T-helper 9 cell (primary cell): ENCODE results near the gene TP53RK.

ENCODE experiments used
- DNase-seq: peaks from one replicate; pipeline ENCODE4 v3.0.0-alpha.2; 2020

TP53RK gene

DNA sequence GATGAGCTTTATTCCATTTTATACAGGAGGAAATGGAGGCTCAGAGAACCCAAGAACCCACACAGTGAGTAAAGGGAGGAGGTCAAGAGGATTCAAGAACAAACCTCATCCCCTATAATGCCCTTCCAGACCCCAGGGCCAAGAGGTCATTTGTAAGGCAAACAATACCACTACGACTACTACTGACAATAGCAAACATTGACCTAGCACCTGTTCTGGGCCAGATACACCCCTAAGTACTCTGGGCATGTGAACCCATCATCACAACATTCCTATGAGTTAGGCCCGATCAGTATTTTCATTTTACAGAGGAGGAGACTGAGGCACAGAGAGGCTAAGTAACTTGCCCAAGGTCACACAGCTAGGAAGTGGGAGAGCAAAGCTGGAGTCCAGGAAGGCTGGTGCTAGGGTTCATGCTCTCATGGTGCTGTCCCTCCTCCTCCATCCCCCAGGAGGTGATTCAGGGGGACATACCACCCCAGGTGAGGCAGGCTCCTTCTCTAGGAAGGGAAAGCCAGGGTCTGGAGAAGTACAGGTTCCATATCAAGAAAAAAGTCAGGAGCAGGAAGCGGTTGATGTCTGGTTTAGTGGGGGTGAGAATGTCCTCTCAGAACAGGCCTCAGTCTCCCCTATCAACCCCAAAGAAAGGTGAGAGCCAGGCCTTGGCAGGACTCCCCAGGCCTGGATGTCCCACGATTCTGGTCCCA is 51.7 kb downstream of the TP53RK start:
- DNase-seq = no peak

DNA sequence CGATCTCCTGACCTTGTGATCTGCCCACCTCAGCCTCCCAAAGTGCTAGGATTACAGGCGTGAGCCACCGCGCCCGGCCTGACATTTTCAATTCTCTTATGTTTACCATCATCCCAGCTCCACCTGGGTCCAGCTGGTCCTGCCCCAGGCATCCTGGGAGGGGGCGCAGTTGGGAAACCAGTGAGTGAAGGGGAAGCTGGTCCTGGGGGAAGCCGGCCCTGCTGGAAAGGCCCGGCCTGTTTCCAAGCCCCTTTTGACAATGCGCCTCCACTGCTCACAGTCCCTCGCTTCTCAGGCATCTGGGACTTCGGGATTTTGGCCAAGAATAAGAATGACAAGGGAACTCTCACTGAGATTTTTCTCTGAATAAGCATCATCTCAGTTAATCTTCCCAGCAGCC is 52.2 kb downstream of the TP53RK start:
- DNase-seq = no peak

DNA sequence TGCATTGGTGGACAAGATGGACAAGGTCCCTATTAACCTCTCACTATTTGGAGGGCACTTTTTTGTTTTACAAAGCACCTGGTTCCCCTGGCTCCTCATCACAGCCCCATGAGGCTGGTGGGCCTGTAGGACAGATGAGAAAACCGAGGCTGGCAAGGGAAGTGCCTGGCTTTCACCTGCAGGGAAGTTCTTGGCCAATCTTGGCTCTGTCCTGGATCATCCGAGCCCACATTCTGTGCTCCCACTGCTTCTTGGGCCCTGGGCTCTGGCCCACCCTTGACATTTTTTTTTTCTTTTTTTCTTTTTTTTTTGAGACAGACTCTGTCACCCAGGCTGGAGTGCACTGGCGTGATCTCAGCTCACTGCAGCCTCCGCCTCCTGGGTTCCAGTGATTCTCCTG is 52.7 kb downstream of the TP53RK start:
- no peak for DNase-seq

DNA sequence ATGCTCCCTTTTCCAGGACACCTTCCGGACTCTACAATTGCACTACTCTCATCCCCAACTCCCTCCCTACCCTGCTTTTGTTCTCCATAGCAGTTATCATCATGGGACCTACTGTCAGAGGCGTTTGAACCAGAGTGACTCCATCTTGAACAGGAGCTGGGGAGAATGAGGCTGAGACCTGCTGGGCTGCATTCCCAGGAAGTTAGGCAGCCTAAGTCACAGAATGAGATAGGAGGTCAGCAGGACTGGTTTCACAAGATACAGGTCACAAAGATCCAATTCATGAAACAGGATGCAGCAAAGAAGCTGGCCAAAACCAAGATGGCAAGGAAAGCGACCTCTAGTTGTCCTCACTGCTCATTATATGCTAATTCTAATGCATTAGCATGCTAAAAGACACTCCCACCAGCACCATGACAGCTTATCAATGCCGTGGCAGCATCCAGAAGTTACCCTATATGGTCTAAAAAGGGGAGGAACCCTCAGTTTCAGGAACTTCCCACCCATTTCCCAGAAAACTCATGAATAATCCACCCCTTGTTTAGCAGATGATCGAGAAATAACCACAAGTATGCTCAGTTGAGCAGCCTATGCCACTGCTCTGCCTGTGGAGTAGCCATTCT is 53.6 kb downstream of the TP53RK start:
- no peak for DNase-seq

DNA sequence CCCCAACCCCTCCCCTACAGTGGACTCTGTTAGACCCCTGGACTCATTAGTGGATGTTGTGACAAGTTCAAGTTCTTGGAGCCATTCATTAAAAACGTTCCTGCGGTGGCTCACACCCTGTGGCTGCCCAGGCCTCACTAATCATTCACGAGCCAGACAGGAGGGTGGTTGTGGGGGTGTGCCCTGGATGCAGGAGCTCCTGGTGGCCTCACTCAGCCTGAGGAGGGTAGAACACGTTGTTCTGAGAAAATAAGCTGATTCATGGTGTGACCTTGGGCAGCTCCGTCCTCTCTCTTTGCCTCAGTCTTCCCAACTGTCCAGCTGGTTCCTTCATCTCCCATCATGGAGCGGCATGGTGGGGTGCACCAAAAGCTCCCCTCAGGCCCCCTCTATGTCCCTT is 54.7 kb downstream of the TP53RK start:
- DNase-seq = no peak
